Liver (tissue), 3 donors: Measurements from ENCODE around the gene PLAC8.

ENCODE experiments used
- EGR1 ChIP-seq, 2 donors: IDR thresholded peaks; 2 replicates each; pipeline ENCODE4 v1.6.1; 2016 to 2018; ENCODE audit warnings: antibody characterized with exemption in 2 of 2, low read depth in 2 of 2
- FOXA1 ChIP-seq: IDR thresholded peaks from 2 replicates; pipeline ENCODE4 v1.6.1; 2016; ENCODE audit warnings: antibody characterized with exemption
- GABPA ChIP-seq, 2 donors: IDR thresholded peaks in 1 of 2; conservative IDR thresholded peaks in 1 of 2; 2 replicates each; pipeline ENCODE4 v1.6.1; 2016; ENCODE audit warnings: antibody characterized with exemption in 2 of 2, mild to moderate bottlenecking in 1 of 2, moderate library complexity in 1 of 2
- RAD21 ChIP-seq, 2 donors: IDR thresholded peaks; 2 replicates each; pipeline ENCODE4 v1.6.1; 2016; ENCODE audit warnings: antibody characterized with exemption in 2 of 2, mild to moderate bottlenecking in 2 of 2
- SP1 ChIP-seq: IDR thresholded peaks from 2 replicates; pipeline ENCODE4 v1.6.1; 2018; ENCODE audit warnings: antibody characterized with exemption, mild to moderate bottlenecking
- TAF1 ChIP-seq: conservative IDR thresholded peaks from 2 replicates; pipeline ENCODE4 v1.6.1; 2016; ENCODE audit warnings: antibody characterized with exemption, mild to moderate bottlenecking
- YY1 ChIP-seq: IDR thresholded peaks from 2 replicates; pipeline ENCODE4 v1.6.1; 2016; ENCODE audit warnings: antibody characterized with exemption, mild to moderate bottlenecking
- TF ChIP-seq, protein P1 (sequence below): fragments of 150-350 bp; IDR thresholded peaks from 2 replicates; pipeline ENCODE4 v1.5.1; 2017; ENCODE audit warnings: improper control_type of control experiment, low read depth, low read length; ENCODE audit not compliant: missing input control
- TF ChIP-seq, protein P2 (sequence below): IDR thresholded peaks from 2 replicates; pipeline ENCODE4 v1.6.1; 2016; ENCODE audit warnings: antibody characterized with exemption, mild to moderate bottlenecking
- TF ChIP-seq, protein P3 (sequence below): IDR thresholded peaks from 2 replicates; pipeline ENCODE4 v1.6.1; 2016; ENCODE audit warnings: antibody characterized with exemption
- TF ChIP-seq, protein P4 (sequence below): IDR thresholded peaks from 2 replicates; pipeline ENCODE4 v1.6.1; 2016; ENCODE audit warnings: antibody characterized with exemption
- donor health status: healthy.
- donor health status: healthy.

DNA sequence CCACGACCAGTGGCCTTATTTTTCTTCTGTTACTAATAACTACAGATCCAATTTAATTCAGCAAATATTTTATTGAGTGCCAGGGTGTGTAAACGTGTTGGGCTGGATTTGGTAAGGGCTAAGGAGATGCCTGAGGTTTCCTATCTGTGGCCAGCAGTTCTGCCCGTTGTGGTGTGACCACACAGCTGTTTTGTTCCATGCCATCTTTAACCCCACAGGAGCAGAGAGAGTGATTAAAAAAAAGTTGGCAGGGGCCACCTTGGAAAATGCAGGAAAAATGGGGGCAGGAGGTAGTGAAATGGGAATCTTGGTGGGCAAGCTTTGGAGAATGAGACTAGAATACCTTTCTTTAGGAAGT is 1.1 kb downstream of the PLAC8 start:
- TF ChIP-seq, protein P1, sequence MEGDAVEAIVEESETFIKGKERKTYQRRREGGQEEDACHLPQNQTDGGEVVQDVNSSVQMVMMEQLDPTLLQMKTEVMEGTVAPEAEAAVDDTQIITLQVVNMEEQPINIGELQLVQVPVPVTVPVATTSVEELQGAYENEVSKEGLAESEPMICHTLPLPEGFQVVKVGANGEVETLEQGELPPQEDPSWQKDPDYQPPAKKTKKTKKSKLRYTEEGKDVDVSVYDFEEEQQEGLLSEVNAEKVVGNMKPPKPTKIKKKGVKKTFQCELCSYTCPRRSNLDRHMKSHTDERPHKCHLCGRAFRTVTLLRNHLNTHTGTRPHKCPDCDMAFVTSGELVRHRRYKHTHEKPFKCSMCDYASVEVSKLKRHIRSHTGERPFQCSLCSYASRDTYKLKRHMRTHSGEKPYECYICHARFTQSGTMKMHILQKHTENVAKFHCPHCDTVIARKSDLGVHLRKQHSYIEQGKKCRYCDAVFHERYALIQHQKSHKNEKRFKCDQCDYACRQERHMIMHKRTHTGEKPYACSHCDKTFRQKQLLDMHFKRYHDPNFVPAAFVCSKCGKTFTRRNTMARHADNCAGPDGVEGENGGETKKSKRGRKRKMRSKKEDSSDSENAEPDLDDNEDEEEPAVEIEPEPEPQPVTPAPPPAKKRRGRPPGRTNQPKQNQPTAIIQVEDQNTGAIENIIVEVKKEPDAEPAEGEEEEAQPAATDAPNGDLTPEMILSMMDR, result no peak
- TF ChIP-seq SP1 (no peak), YY1 (no peak), TAF1 (no peak), RAD21 (IDR thresholded peaks at IDR 0.05) (no peak), EGR1 (IDR thresholded peaks at IDR 0.05; ENCODE audit: low read depth in 2 of 2) (no peak), FOXA1 (no peak), GABPA (IDR thresholded peaks at IDR 0.05 in 1 of 2, conservative IDR thresholded peaks at IDR 0.05 in 1 of 2) (no peak)
- TF ChIP-seq, protein P2, sequence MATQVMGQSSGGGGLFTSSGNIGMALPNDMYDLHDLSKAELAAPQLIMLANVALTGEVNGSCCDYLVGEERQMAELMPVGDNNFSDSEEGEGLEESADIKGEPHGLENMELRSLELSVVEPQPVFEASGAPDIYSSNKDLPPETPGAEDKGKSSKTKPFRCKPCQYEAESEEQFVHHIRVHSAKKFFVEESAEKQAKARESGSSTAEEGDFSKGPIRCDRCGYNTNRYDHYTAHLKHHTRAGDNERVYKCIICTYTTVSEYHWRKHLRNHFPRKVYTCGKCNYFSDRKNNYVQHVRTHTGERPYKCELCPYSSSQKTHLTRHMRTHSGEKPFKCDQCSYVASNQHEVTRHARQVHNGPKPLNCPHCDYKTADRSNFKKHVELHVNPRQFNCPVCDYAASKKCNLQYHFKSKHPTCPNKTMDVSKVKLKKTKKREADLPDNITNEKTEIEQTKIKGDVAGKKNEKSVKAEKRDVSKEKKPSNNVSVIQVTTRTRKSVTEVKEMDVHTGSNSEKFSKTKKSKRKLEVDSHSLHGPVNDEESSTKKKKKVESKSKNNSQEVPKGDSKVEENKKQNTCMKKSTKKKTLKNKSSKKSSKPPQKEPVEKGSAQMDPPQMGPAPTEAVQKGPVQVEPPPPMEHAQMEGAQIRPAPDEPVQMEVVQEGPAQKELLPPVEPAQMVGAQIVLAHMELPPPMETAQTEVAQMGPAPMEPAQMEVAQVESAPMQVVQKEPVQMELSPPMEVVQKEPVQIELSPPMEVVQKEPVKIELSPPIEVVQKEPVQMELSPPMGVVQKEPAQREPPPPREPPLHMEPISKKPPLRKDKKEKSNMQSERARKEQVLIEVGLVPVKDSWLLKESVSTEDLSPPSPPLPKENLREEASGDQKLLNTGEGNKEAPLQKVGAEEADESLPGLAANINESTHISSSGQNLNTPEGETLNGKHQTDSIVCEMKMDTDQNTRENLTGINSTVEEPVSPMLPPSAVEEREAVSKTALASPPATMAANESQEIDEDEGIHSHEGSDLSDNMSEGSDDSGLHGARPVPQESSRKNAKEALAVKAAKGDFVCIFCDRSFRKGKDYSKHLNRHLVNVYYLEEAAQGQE, result no peak
- TF ChIP-seq, protein P3, sequence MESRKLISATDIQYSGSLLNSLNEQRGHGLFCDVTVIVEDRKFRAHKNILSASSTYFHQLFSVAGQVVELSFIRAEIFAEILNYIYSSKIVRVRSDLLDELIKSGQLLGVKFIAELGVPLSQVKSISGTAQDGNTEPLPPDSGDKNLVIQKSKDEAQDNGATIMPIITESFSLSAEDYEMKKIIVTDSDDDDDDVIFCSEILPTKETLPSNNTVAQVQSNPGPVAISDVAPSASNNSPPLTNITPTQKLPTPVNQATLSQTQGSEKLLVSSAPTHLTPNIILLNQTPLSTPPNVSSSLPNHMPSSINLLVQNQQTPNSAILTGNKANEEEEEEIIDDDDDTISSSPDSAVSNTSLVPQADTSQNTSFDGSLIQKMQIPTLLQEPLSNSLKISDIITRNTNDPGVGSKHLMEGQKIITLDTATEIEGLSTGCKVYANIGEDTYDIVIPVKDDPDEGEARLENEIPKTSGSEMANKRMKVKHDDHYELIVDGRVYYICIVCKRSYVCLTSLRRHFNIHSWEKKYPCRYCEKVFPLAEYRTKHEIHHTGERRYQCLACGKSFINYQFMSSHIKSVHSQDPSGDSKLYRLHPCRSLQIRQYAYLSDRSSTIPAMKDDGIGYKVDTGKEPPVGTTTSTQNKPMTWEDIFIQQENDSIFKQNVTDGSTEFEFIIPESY, result no peak
- TF ChIP-seq, protein P4, sequence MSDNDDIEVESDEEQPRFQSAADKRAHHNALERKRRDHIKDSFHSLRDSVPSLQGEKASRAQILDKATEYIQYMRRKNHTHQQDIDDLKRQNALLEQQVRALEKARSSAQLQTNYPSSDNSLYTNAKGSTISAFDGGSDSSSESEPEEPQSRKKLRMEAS, result no peak
